Measurements from ENCODE around the gene PKHD1. TPM values are rescaled to one million over a fixed set of nuclear protein-coding genes. Genes with fewer than 3 reads are reported as not detected.

PKHD1 gene
- total RNA-seq, 1 donor, result not detected

DNA sequence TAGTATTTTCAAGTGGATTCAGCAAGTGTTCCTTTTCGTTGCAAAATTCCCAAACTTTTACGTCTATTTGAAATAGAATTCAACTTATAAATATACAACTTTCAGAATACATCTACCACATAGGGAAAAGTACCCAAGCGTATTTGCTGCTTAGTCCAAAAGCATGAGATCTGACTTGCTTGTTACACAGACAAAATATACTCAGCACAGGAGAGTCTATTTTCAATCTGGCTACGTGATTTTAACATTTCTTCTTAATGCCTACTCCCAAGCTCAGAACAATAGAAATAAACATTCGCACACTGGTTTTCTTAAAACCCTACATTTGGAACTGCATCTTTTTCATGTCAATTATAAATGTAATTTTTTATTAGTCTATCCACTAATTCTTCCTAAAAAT, 672 bp downstream of the PKHD1 start:
- no peak overlapping the region for H3K4me3 ChIP-seq (ENCODE audit: low read depth, low read length)
- no peak for TF ChIP-seq CTCF (IDR thresholded peaks at IDR 0.05; ENCODE audit: insufficient read depth, low read length)
- no peak for DNase-seq (ENCODE audit: low read depth)

- no peak overlapping the region for H3K4me3 ChIP-seq (ENCODE audit: low read depth, low read length)
- TF ChIP-seq CTCF (IDR thresholded peaks at IDR 0.05; ENCODE audit: insufficient read depth, low read length), result no peak
- no peak for DNase-seq (ENCODE audit: low read depth)
Measured at GRCh38 chr6:52081237-52081636, 6.2 kb downstream of the PKHD1 start.

GRCh38 chr6:52077961-52078625, 9.3 kb downstream of the PKHD1 start:
- H3K4me3 ChIP-seq (ENCODE audit: low read depth, low read length), result no peak overlapping the region
- no peak for DNase-seq (ENCODE audit: low read depth)
- TF ChIP-seq CTCF (IDR thresholded peaks at IDR 0.05; ENCODE audit: insufficient read depth, low read length), result no peak

DNA sequence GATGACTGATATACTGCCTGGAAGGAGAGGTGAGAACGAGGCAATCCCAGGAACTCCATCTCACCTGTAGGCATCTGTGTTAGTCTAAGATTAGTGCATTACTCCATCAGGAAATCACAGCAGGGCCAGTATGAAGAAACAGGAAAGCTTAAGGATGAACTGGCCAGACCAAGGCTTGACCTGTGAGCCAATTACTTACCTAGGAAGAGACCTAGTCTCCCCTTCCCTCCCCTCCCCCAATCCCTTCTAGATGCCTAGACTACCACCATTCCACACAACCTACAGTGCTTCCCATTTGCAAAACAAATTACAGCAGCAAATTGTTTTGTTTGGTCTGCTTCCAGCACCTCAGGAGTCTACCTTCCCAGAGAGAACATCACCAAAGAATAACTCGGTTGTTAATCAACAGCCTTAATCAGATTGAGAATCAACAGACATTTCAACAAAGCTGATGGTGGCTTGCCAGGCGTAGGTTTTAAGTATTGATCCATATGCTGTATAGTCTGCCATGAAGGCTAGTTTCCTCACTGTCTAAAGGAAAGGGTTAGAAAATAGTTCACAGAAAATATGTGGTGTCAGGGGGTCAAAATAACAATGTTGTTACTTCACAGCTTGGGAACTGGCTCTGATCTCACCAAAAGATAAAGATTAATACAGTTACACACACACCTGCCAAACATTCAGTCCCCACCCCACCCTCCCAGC, 10.1 kb downstream of the PKHD1 start:
- DNase-seq (ENCODE audit: low read depth), result no peak
- no peak overlapping the region for H3K4me3 ChIP-seq (ENCODE audit: low read depth, low read length)
- no peak for TF ChIP-seq CTCF (IDR thresholded peaks at IDR 0.05; ENCODE audit: insufficient read depth, low read length)

- no peak overlapping the region for H3K4me3 ChIP-seq (ENCODE audit: low read depth, low read length)
- no peak for DNase-seq (ENCODE audit: low read depth)
- TF ChIP-seq CTCF (IDR thresholded peaks at IDR 0.05; ENCODE audit: insufficient read depth, low read length), result no peak
Measured at GRCh38 chr6:52076791-52077179, 10.6 kb downstream of the PKHD1 start.

- DNase-seq (ENCODE audit: low read depth), result no peak
- no peak overlapping the region for H3K4me3 ChIP-seq (ENCODE audit: low read depth, low read length)
- no peak for TF ChIP-seq CTCF (IDR thresholded peaks at IDR 0.05; ENCODE audit: insufficient read depth, low read length)
Measured at GRCh38 chr6:52074716-52075115, 12.7 kb downstream of the PKHD1 start.

Data from fibroblast of the aortic adventitia (primary cell).